HG03575 (cell line): ENCODE data around the gene KCNA1.

ENCODE experiments used
- ATAC-seq: cut with Tn5 transposase; IDR thresholded peaks from one replicate; pipeline ENCODE4 v1.9.1; 2021; ENCODE audit not compliant: unreplicated experiment, insufficient number of reproducible peaks, low FRiP score; ENCODE audit errors: extremely low read depth

Gene KCNA1

GRCh38 chr12:4956968-4957367 lies 47.3 kb downstream of the KCNA1 start:
- ATAC-seq = no peak

- ATAC-seq = no peak
Measured at GRCh38 chr12:4957761-4958160, 48.1 kb downstream of the KCNA1 start.

- no peak for ATAC-seq
Measured at GRCh38 chr12:4958697-4959375, 49.1 kb downstream of the KCNA1 start.

GRCh38 chr12:4959381-4959780 lies 49.7 kb downstream of the KCNA1 start:
- ATAC-seq = no peak

- ATAC-seq = no peak
Measured at GRCh38 chr12:4960030-4960429, 50.3 kb downstream of the KCNA1 start.

- ATAC-seq = no peak
Measured at GRCh38 chr12:4960547-4960946, 50.8 kb downstream of the KCNA1 start.

- ATAC-seq = no peak
Measured at GRCh38 chr12:4961311-4961710, 51.6 kb downstream of the KCNA1 start.

GRCh38 chr12:4962539-4963486 lies 53.1 kb downstream of the KCNA1 start:
- ATAC-seq = no peak
